Mucosa of rectum (tissue), 2 donors: Measurements from ENCODE around the gene ETV5.

Source experiments
- H3K27ac ChIP-seq, 2 donors: one replicate each; pipeline ENCODE4 v1.7.0; 2013; ENCODE audit warnings: inconsistent platforms in 2 of 2, low read depth in 2 of 2, low read length in 2 of 2
- H3K27me3 ChIP-seq, 2 donors: one replicate each; pipeline ENCODE4 v1.7.0; 2013; ENCODE audit warnings: low read length in 2 of 2; ENCODE audit not compliant: control insufficient read depth in 2 of 2, insufficient read depth in 2 of 2
- H3K36me3 ChIP-seq, 2 donors: one replicate each; pipeline ENCODE4 v1.7.0; 2013; ENCODE audit warnings: low read length in 2 of 2; ENCODE audit not compliant: control insufficient read depth in 2 of 2, insufficient read depth in 2 of 2
- H3K4me1 ChIP-seq, 2 donors: one replicate each; pipeline ENCODE4 v1.7.0; 2013; ENCODE audit warnings: low read length in 2 of 2, mild to moderate bottlenecking in 1 of 2; ENCODE audit not compliant: control insufficient read depth in 2 of 2, insufficient read depth in 2 of 2
- H3K4me3 ChIP-seq, 2 donors: one replicate each; pipeline ENCODE4 v1.7.0; 2013; ENCODE audit warnings: low read length in 2 of 2
- H3K9ac ChIP-seq, 2 donors: one replicate each; pipeline ENCODE4 v1.7.0; 2013; ENCODE audit warnings: low read length in 2 of 2, low read depth in 1 of 2, mild to moderate bottlenecking in 1 of 2
- H3K9me3 ChIP-seq, 2 donors: one replicate each; pipeline ENCODE4 v1.7.0; 2013; ENCODE audit warnings: low read length in 2 of 2; ENCODE audit not compliant: control insufficient read depth in 2 of 2
- donor health status: healthy.
- donor health status: Normal muscosa, but diverticular disease.

The ETV5 gene

GRCh38 chr3:186124592-186124991 is 15.7 kb upstream of the ETV5 start:
- Histone ChIP-seq H3K4me3 (no peak overlapping the region), H3K27me3 (peaks cover 0 to under 1% of the 10 kb centered on the region in 2 donors), H3K9me3 (no peaks in the 10 kb centered on the region), H3K9ac (no peak overlapping the region), H3K27ac (no peak overlapping the region), H3K36me3 (no peaks in the 10 kb centered on the region), H3K4me1 (no peaks in the 10 kb centered on the region)

- H3K9me3 ChIP-seq: no peaks in the 10 kb centered on the region
Measured at GRCh38 chr3:186123012-186123411, 14.1 kb upstream of the ETV5 start.

GRCh38 chr3:186121968-186122367 is 13.1 kb upstream of the ETV5 start:
- no peak overlapping the region for H3K4me3 ChIP-seq
- H3K4me1 ChIP-seq: no peaks in the 10 kb centered on the region
- H3K36me3 ChIP-seq: no peaks in the 10 kb centered on the region
- H3K27me3 ChIP-seq: peaks cover 0 to 6% of the 10 kb centered on the region in 2 donors
- no peak overlapping the region for H3K9ac ChIP-seq
- no peaks in the 10 kb centered on the region for H3K9me3 ChIP-seq
- H3K27ac ChIP-seq: no peak overlapping the region

More at GRCh38 chr3:186123012-186123411, 14.1 kb upstream of the ETV5 start:
- Histone ChIP-seq H3K9ac (no peak overlapping the region), H3K4me1 (no peaks in the 10 kb centered on the region), H3K4me3 (no peak overlapping the region), H3K36me3 (no peaks in the 10 kb centered on the region), H3K27ac (no peak overlapping the region), H3K27me3 (peaks cover 0 to 6% of the 10 kb centered on the region in 2 donors)

- H3K9me3 ChIP-seq: no peaks in the 10 kb centered on the region
- no peak overlapping the region for H3K4me3 ChIP-seq
- no peaks in the 10 kb centered on the region for H3K36me3 ChIP-seq
- H3K27ac ChIP-seq: no peak overlapping the region
- no peak overlapping the region for H3K9ac ChIP-seq
- H3K4me1 ChIP-seq: no peaks in the 10 kb centered on the region
- H3K27me3 ChIP-seq: peaks cover 0 to 6% of the 10 kb centered on the region in 2 donors
Measured at GRCh38 chr3:186121278-186121677, 12.4 kb upstream of the ETV5 start.

GRCh38 chr3:186119499-186119898 is 10.6 kb upstream of the ETV5 start:
- no peak overlapping the region for H3K9ac ChIP-seq
- no peaks in the 10 kb centered on the region for H3K36me3 ChIP-seq
- no peak overlapping the region for H3K27ac ChIP-seq
- no peaks in the 10 kb centered on the region for H3K4me1 ChIP-seq
- H3K4me3 ChIP-seq: no peak overlapping the region
- no peaks in the 10 kb centered on the region for H3K9me3 ChIP-seq
- peaks cover 0 to 8% of the 10 kb centered on the region in 2 donors for H3K27me3 ChIP-seq

GRCh38 chr3:186118692-186119091 is 9.8 kb upstream of the ETV5 start:
- H3K9ac ChIP-seq: no peak overlapping the region
- H3K4me3 ChIP-seq: no peak overlapping the region
- H3K27me3 ChIP-seq: peaks cover 6 to 8% of the 10 kb centered on the region in 2 donors
- no peaks in the 10 kb centered on the region for H3K4me1 ChIP-seq
- H3K36me3 ChIP-seq: no peaks in the 10 kb centered on the region
- no peak overlapping the region for H3K27ac ChIP-seq
- H3K9me3 ChIP-seq: no peaks in the 10 kb centered on the region

GRCh38 chr3:186117521-186118134 is 8.7 kb upstream of the ETV5 start:
- Histone ChIP-seq H3K4me1 (no peaks in the 10 kb centered on the region), H3K9me3 (no peaks in the 10 kb centered on the region), H3K4me3 (no peak overlapping the region), H3K9ac (no peak overlapping the region), H3K27ac (no peak overlapping the region), H3K36me3 (no peaks in the 10 kb centered on the region), H3K27me3 (peaks cover 11 to 13% of the 10 kb centered on the region in 2 donors)

GRCh38 chr3:186115239-186115996 is 6.5 kb upstream of the ETV5 start:
- Histone ChIP-seq H3K27ac (no peak overlapping the region), H3K4me3 (no peak overlapping the region), H3K27me3 (peaks cover 31 to 34% of the 10 kb centered on the region in 2 donors), H3K4me1 (peaks cover 2 to 8% of the 10 kb centered on the region in 2 donors), H3K9me3 (no peaks in the 10 kb centered on the region), H3K9ac (no peak overlapping the region), H3K36me3 (no peaks in the 10 kb centered on the region)

- Histone ChIP-seq H3K9ac (no peak overlapping the region), H3K27me3 (peaks cover 40 to 44% of the 10 kb centered on the region in 2 donors), H3K36me3 (no peaks in the 10 kb centered on the region), H3K4me1 (peaks cover 20 to 30% of the 10 kb centered on the region in 2 donors), H3K9me3 (no peaks in the 10 kb centered on the region), H3K27ac (no peak overlapping the region), H3K4me3 (no peak overlapping the region)
Measured at GRCh38 chr3:186110975-186111974, 2.4 kb upstream of the ETV5 start.
